IMR-90 (cell line): ENCODE results near the gene ALS2. TPM values are rescaled to one million over a fixed set of nuclear protein-coding genes. Genes with fewer than 3 reads are reported as not detected.

Experiments used
- ATAC-seq: fragments of 200-7000 bp; cut with Tn5 transposase; 2 replicates; pipeline ENCODE4 v1.9.1; 2020; ENCODE audit warnings: low read depth, mild to moderate bottlenecking, moderate library complexity
- BruUV-seq: library from RNA; stranded (reverse); fragments of 400-500 nt; replicated peaks from 2 replicates; lab custom pipeline; 2021; lab: Mats Ljungman, UMichigan
- CTCF ChIA-PET: fragments of 300-600 bp; formaldehyde crosslinking; extraction: SDS; loops from one replicate; lab custom pipeline; 2021; ENCODE audit warnings: antibody characterized with exemption; lab: Yijun Ruan, JAX
- POLR2A ChIA-PET: fragments of 300-600 bp; sonication (Branson Sonifier 250); formaldehyde crosslinking; loops from one replicate; lab custom pipeline; 2022; ENCODE audit warnings: antibody characterized with exemption; ENCODE audit not compliant: unreplicated experiment; lab: Charles Lee
- DNase-seq: peaks from one replicate; pipeline ENCODE4 v3.0.0; 2013
- H2AFZ ChIP-seq: replicated peaks from 2 replicates; pipeline ENCODE3; 2013; ENCODE audit warnings: low read length, mild to moderate bottlenecking; ENCODE audit not compliant: poor library complexity
- H2AK5ac ChIP-seq: 2 replicates; pipeline ENCODE4 v1.6.1; 2013; ENCODE audit warnings: low read depth, low read length, inconsistent platforms
- H2AK9ac ChIP-seq: replicated peaks from 2 replicates; pipeline ENCODE3; 2013; ENCODE audit warnings: mild to moderate bottlenecking, low read depth, low read length, moderate library complexity; ENCODE audit not compliant: poor library complexity
- H2BK120ac ChIP-seq: 2 replicates; pipeline ENCODE4 v1.6.1; 2013; ENCODE audit warnings: low read depth, low read length, inconsistent platforms
- H2BK15ac ChIP-seq: 3 replicates; pipeline ENCODE4 v1.6.1; 2013; ENCODE audit warnings: low read depth, low read length, inconsistent platforms
- H2BK20ac ChIP-seq: 2 replicates; pipeline ENCODE4 v1.6.1; 2013; ENCODE audit warnings: low read depth, mild to moderate bottlenecking, inconsistent platforms, low read length, moderate library complexity
- H2BK5ac ChIP-seq: 2 replicates; pipeline ENCODE4 v1.6.1; 2013; ENCODE audit warnings: mild to moderate bottlenecking, low read depth, low read length, inconsistent platforms; ENCODE audit not compliant: poor library complexity, severe bottlenecking
- H3K14ac ChIP-seq: replicated peaks from 2 replicates; pipeline ENCODE4 v1.6.1; 2013; ENCODE audit warnings: low read depth, low read length, inconsistent platforms
- H3K18ac ChIP-seq: 2 replicates; pipeline ENCODE4 v1.6.1; 2013; ENCODE audit warnings: low read depth, low read length, control low read depth
- H3K23ac ChIP-seq: 2 replicates; pipeline ENCODE4 v1.6.1; 2013; ENCODE audit warnings: low read depth, low read length, inconsistent platforms
- H3K27ac ChIP-seq: 2 replicates; pipeline ENCODE4 v1.5.1; 2013; ENCODE audit warnings: mild to moderate bottlenecking, control low read depth, low read length; ENCODE audit not compliant: insufficient read depth
- H3K27me3 ChIP-seq: 2 replicates; pipeline ENCODE4 v1.6.1; 2013; ENCODE audit warnings: low read length; ENCODE audit not compliant: control insufficient read depth, insufficient read depth
- H3K36me3 ChIP-seq: 2 replicates; pipeline ENCODE4 v1.6.1; 2013; ENCODE audit warnings: low read length, mixed read lengths; ENCODE audit not compliant: control insufficient read depth, insufficient read depth
- H3K4ac ChIP-seq: 2 replicates; pipeline ENCODE4 v1.6.1; 2013; ENCODE audit warnings: low read depth, low read length, inconsistent platforms
- H3K4me1 ChIP-seq: 2 replicates; pipeline ENCODE4 v1.6.1; 2013; ENCODE audit warnings: low read length, mixed read lengths; ENCODE audit not compliant: control insufficient read depth, insufficient read depth
- H3K4me2 ChIP-seq: 2 replicates; pipeline ENCODE4 v1.6.1; 2013; ENCODE audit warnings: low read depth, mild to moderate bottlenecking, control low read depth, low read length, moderate library complexity
- H3K4me3 ChIP-seq: 2 replicates; pipeline ENCODE4 v1.5.1; 2013; ENCODE audit warnings: low read depth, mild to moderate bottlenecking, control low read depth, low read length, moderate library complexity; ENCODE audit not compliant: insufficient read depth
- H3K56ac ChIP-seq: 2 replicates; pipeline ENCODE4 v1.6.1; 2013; ENCODE audit warnings: low read length, inconsistent platforms; ENCODE audit not compliant: insufficient read depth; ENCODE audit errors: extremely low read depth
- H3K79me1 ChIP-seq, 2 experiments: 2 replicates each; pipeline ENCODE4 v1.6.1; 2013; ENCODE audit warnings: low read length in 2 of 2, inconsistent platforms in 1 of 2, low read depth in 1 of 2
- H3K9ac ChIP-seq: 2 replicates; pipeline ENCODE4 v1.6.1; 2013; ENCODE audit warnings: low read depth, low read length, control low read depth
- H3K9me1 ChIP-seq: 2 replicates; pipeline ENCODE4 v1.6.1; 2013; ENCODE audit warnings: low read length, inconsistent platforms; ENCODE audit not compliant: insufficient read depth
- H3K9me3 ChIP-seq: 2 replicates; pipeline ENCODE4 v1.6.1; 2013; ENCODE audit warnings: low read length; ENCODE audit not compliant: control insufficient read depth, insufficient read depth
- H4K20me1 ChIP-seq: 2 replicates; pipeline ENCODE4 v1.6.1; 2013; ENCODE audit warnings: low read length, inconsistent platforms; ENCODE audit not compliant: insufficient read depth
- H4K5ac ChIP-seq: 2 replicates; pipeline ENCODE4 v1.6.1; 2013; ENCODE audit warnings: mild to moderate bottlenecking, low read depth, low read length, control low read depth
- H4K8ac ChIP-seq, 2 experiments: 2 replicates each; pipeline ENCODE4 v1.6.1; 2013; ENCODE audit warnings: low read depth in 2 of 2, low read length in 2 of 2, control low read depth in 1 of 2, inconsistent platforms in 1 of 2
- H4K91ac ChIP-seq: 2 replicates; pipeline ENCODE4 v1.6.1; 2013; ENCODE audit warnings: low read depth, low read length, inconsistent platforms; ENCODE audit not compliant: insufficient read depth
- CEBPB ChIP-seq: IDR thresholded peaks from 2 replicates; pipeline ENCODE4 v1.6.1; 2012; ENCODE audit warnings: low read depth, low read length, improper control_type of control experiment
- CHD1 ChIP-seq: IDR thresholded peaks from 2 replicates; pipeline ENCODE4 v1.6.1; 2012; ENCODE audit warnings: low read depth, low read length, improper control_type of control experiment
- MAFK ChIP-seq: IDR thresholded peaks from 2 replicates; pipeline ENCODE4 v1.6.1; 2012; ENCODE audit warnings: low read depth, low read length, improper control_type of control experiment
- POLR2A ChIP-seq: IDR thresholded peaks from 2 replicates; pipeline ENCODE4 v1.6.1; 2012; ENCODE audit warnings: mild to moderate bottlenecking, low read depth, low read length
- RAD21 ChIP-seq: IDR thresholded peaks from 2 replicates; pipeline ENCODE4 v1.6.1; 2012; ENCODE audit warnings: low read length, improper control_type of control experiment
- USF2 ChIP-seq: fragments of 150-350 bp; IDR thresholded peaks from 2 replicates; pipeline ENCODE4 v1.6.1; 2017; ENCODE audit warnings: mild to moderate bottlenecking, antibody characterized with exemption, low read length, low read depth
- WGBS, 2 experiments: methylation state at CpG; one replicate each; pipeline versions ENCODE4 v1.1.5 to v1.1.7; 2013; ENCODE audit warnings: missing lambda C conversion rate in 2 of 2; ENCODE audit not compliant: insufficient read length in 1 of 2; ENCODE audit errors: extremely low coverage in 2 of 2; 5-methylcytosine and 5-hydroxymethylcytosine counted together
- dilution Hi-C: fragments of 300-500 bp; cut with HindIII; formaldehyde crosslinking; loops from one replicate; pipeline ENCODE4 v1.14.3; 2018; ENCODE audit warnings: low sequenced_read_pairs; ENCODE audit not compliant: unreplicated experiment
- in situ Hi-C: fragments of 300-500 bp; cut with MboI; formaldehyde crosslinking; loops from 3 replicates; pipeline ENCODE4 v1.14.3; 2019; ENCODE audit warnings: low sequenced_read_pairs, inconsistent platforms, mixed read lengths
- intact Hi-C: fragments of 100-400 bp; cut with micrococcal nuclease; formaldehyde crosslinking; loops from 2 replicates; pipeline ENCODE4 v1.10.0; 2022
- polyA plus RNA-seq, 3 experiments: library from polyadenylated mRNA; depleted of rRNA; stranded (reverse); fragments of >200 nt; gene quantifications; 2 replicates each; pipeline ENCODE4 v1.2.3, GENCODE V29; 2012; ENCODE audit warnings: low replicate concordance in 1 of 3
- total RNA-seq: library from RNA; depleted of rRNA; stranded (reverse); fragments of >200 nt; gene quantifications from 2 replicates; pipeline ENCODE4 v1.2.3, GENCODE V29; 2012

ALS2 gene
- total and polyA plus RNA-seq, 2 of the 4 experiments (the other 2 are of a cell fraction): 14.4 to 42.3 TPM

- intact Hi-C loops: loop anchor here (2.0 kb wide), 1 partner anchor 48 kb away; no protein-coding TSS in a partner anchor
Observed at GRCh38 chr2:201806442-201807170, 25.9 kb upstream of the ALS2 start, which contains the start of gene CDK15. TSS of gene CDK15 (plus strand) at chr2:201806537. CDS start at chr2:201806665, 128 bp downstream.

More at GRCh38 chr2:201806442-201807170, 25.9 kb upstream of the ALS2 start, which contains the start of gene CDK15:
- Histone ChIP-seq H3K4me3 (peak within 1 kb of the TSS; percentile 16), H2AK9ac (peak within 1 kb of the TSS; percentile 50), H2BK5ac (peak within 1 kb of the TSS; percentile 68), H3K4me2 (peak within 1 kb of the TSS; percentile 66), H3K27me3 (no peaks in the 10 kb centered on the region), H3K9me1 (peaks cover 7% of the 10 kb centered on the region), H3K4ac (peak within 1 kb of the TSS; percentile 95), H3K79me1 (peaks cover 0 to 23% of the 10 kb centered on the region in 2 experiments; a peak in 1 of 4 replicates), H2AFZ (peak within 1 kb of the TSS; percentile 89), H3K23ac (peak within 1 kb of the TSS; percentile 68), H2BK15ac (peak within 1 kb of the TSS; percentile 55), H3K9me3 (no peaks in the 10 kb centered on the region), H4K8ac (peak within 1 kb of the TSS; percentile 51 to 85), H2AK5ac (peak within 1 kb of the TSS; percentile 94), H2BK120ac (peak within 1 kb of the TSS; percentile 97), H3K27ac (peak within 1 kb of the TSS; percentile 65), H3K9ac (peak within 1 kb of the TSS; percentile 64), H2BK20ac (peak within 1 kb of the TSS; percentile 96), H4K5ac (peak within 1 kb of the TSS; percentile 47), H3K56ac (peak within 1 kb of the TSS; percentile 73), H3K14ac (peak within 1 kb of the TSS; percentile 87), H3K36me3 (no peaks in the 10 kb centered on the region), H4K91ac (peak within 1 kb of the TSS; percentile 93), H3K4me1 (peaks cover 12% of the 10 kb centered on the region), H3K18ac (peak within 1 kb of the TSS; percentile 74), H4K20me1 (no peaks in the 10 kb centered on the region)
- ATAC-seq (peak; percentile 87), DNase-seq (peak; percentile 80)
- ChIA-PET POLR2A (interaction anchor here (1.6 kb wide), 1 partner anchor 53 kb away, joined by 3 read pairs; no protein-coding TSS in a partner anchor), CTCF (interaction anchor here (0.6 kb wide), 1 partner anchor 54 kb away, joined by 3 read pairs; no protein-coding TSS in a partner anchor)
- TF ChIP-seq USF2 (no peak), POLR2A (no peak), MAFK (peak; percentile 49; the same call in 1 of the 2 replicates), CEBPB (no peak), CHD1 (no peak), RAD21 (no peak)
- 17% methylated on average over 1 of the region's 10 CpGs; no CpG with 5 or more reads in 1 of the 2 experiments for WGBS, 2 experiments
- dilution Hi-C loops: no loop called here
- BruUV-seq: no TSS peak
- in situ Hi-C loops: no loop called here
